HG03135 (cell line): ENCODE measurements around the gene FN1.

ENCODE experiments used
- ATAC-seq: cut with Tn5 transposase; IDR thresholded peaks from one replicate; pipeline ENCODE4 v1.9.1; 2021; ENCODE audit warnings: mild to moderate bottlenecking, moderate library complexity; ENCODE audit not compliant: unreplicated experiment

Gene FN1

DNA sequence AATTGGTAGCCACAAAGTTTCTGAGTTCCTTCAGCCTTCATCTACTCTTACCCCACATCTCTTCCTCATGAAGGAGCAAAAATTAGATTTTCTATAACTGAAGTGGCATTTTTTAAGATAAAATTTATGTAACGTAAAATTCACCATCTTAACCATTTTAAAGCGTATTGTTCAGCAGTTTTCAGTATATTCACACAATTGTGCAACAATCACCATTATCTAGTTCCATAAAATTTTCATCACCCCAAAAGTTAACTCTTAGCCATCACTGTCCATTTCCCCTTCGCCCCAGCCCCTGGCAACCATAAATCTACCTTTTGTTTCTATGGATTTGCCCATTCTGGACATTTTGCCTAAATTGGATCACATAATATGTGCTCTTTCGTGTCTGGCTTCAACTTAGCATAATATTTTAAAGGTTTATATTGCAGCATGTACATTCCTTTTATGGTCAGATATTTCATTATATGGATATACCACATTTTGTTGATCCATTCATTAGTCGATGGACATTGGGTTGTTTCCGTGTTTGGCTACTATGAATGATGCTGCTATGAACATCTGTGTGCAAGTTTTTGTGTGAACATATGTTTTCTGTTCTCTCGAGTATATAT lies 79.4 kb downstream of the FN1 start:
- ATAC-seq = no peak

DNA sequence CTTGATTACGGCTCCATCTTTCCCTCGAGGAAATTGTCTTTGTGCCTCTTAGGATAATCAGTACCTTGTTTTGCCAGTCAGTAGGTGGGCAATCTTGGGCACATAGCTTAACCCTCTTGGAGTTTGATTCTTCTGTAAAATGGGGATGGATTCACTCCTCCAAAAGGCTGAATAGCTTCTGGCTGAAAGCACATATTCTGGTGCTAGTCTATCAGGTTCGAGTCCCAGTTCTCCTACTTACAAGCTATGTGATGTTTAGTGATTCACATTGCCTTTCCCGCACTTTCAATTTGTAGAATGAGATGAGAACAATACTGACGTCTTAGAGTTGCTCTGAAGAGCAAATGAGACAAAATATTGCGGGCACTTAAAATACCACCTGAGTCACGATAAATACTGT lies 80.1 kb downstream of the FN1 start:
- no peak for ATAC-seq

DNA sequence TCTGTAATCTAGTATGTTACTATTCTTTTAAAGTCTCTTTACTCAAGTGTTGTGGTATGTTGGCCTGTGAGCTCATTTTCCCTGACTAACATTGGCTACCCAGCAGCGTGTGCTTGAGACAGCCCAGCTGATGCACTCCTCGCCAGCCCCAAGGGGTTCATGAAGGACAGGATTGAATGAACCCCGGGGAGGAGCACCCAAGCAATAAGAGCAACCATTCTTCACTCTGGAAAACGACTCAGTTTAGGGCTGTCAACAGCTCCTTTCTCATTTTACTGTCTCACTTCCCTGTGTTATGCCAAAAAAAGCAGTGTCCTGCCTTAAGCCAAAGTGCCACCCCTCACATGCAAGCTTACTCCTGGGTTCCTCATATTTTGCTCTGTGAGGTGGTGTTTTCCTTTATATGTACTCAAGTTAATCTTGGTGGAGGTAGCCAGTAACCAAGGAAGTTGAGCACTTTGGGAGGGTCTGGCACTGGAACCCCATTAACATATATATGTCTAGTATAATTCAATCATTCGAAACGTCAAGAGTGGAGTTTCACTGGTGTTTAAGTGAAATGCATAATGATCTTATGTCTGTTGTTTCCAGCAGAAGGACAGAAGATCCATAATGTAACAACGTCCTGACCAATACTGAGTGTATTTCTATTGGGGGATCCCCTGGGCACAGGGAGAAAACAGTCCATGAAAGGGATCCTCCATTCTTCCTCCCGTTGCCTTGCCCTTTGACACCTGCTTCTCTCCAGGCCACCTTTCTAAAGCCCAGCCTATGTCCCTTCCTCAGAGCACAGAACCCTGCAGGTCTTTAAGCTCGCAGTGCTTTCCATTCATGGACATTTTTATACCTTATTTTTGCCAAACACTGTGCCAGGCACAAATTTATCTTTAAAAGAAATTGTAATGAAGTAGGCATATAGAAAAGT lies 80.8 kb downstream of the FN1 start:
- ATAC-seq = no peak

DNA sequence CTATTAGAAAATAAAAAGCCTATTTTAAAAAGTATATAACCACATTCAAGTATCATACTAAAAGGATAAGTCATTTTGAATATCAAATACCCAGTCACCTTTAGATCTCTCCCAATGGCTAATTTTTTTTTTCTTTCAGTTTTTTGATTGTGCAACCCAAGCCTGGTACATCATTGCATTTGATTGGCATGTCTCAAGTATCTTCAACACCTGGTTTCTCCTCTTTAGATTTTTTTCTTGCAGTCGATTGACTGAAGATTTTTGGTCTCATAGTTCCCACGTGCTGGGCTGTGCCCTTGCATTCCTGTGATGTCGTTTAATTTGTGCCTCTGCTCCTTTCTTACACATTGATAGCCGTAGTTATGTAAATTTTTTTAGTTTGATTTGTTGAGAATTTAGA lies 83.3 kb downstream of the FN1 start:
- ATAC-seq = no peak

DNA sequence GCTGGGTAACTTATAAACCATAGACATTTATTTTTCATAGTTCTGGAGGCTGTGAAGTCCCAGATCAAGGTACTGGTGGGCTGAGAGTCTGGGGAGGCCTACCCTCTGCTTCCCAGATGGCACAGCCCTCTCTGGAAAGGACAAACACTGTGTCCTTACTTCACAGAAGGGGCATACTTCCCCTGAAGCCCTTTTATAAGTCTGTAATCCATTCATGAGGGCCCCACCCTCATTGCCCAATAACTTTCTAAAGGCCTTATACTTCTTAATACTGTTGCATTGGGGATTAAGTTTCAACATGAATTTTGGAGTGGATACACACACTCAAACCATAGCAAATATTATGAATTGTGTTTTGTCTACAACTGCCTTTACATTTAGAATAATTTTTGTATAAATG lies 88.0 kb downstream of the FN1 start:
- ATAC-seq = no peak

DNA sequence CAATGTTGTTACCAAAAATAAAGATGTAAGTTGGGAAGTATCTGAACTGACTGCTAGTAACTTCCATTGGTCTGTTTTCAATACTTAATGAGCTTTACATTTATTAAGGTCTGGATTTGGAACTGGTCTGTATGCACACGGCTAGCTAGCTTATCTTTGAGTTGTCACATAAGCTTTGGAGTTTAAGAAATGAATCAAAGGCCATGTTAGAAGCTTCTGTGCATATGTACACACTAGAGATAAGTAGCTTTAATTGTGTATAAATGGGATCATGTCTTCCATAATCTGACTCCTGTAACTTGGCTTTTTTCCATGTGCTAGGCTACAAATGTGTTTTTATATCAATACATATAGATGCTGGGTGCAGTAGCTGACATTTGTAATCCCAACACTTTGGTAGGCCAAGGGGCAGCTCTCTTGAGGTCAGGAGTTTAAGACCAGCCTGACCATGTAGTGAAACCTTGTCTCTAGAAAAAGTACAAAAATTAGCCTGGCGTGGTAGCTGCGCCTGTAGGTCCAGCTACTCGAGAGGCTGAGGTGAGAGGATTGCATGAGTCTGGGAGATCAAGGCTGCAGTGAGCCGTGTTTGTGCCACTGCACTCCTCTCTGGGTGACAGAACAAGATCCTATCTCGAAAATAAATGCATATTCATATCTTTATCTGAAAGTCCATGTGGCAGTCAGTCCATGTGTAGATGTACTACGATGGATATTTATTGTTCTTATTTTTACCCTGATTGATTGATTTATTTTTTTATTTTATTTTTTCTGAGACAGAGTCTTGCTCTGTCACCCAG lies 96.8 kb downstream of the FN1 start:
- ATAC-seq = no peak

DNA sequence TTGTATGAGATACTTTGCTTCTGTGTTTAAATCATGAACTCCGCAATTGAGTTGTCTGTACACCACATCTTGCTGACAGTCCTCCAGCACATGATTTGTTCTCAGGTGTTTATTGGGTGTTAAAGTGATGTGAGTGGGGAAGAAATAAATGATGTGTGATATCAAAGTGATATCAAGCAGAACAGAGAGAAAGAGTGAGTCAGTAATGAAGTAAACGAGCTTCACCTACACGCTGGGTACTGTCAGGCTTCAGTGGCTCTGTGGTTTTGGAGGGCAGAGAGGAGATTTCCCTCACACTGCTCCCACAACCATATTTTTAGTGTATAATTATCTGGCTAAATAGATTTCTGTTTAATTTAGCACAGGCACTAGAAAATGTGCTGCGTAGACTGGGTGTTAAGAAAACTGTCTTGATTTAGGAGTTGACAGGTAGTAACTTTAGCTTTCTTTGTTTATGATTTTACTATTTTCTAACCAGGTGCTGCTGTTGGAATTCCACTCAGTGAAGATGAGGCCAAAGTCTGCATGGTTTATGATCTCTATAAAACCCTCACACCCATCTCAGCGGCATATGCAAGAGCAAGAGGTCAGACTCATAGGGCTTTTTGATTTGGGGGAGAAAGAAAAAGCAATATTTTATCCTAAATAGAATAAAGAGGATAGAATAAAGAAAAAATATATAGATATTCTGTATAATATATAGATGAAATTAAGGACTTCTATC lies 102.8 kb downstream of the FN1 start:
- ATAC-seq = no peak

DNA sequence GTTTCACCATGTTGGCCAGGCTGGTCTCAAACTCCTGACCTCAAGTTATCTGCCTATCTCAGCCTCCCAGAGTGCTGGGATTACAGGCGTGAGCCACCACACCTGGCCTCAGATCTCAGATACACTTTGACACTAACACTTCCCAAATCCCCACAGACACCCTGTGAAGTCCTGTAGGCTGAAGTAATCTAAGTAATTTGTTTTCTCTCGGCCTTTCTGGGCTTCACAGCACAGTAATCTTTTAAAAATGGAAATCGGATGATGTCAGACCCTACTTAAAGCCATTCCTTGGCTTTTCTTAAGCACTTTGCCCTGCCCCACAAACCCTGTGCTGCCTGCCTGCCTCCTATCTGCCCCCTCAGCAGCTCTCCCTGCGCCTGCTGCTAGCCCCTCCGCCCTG lies 107.8 kb downstream of the FN1 start:
- no peak for ATAC-seq

DNA sequence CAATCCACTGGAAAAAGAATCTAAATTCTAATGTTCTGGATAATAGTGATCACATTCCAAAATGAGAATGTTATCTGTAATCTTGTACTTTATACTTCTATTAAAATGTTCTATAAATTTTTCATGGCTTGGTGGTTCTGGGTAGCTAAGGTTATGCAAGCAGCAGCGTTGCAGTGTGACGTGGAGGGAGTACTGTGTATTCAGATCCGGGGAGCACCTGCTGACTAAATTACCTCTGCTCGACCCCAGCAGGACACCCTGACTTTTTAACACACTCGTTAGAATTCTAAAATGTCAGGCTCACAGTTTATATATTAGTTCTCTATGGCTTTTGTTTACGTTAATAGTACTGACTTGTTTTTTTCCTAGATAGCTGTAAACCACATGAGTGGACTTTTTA lies 111.1 kb downstream of the FN1 start:
- no peak for ATAC-seq

DNA sequence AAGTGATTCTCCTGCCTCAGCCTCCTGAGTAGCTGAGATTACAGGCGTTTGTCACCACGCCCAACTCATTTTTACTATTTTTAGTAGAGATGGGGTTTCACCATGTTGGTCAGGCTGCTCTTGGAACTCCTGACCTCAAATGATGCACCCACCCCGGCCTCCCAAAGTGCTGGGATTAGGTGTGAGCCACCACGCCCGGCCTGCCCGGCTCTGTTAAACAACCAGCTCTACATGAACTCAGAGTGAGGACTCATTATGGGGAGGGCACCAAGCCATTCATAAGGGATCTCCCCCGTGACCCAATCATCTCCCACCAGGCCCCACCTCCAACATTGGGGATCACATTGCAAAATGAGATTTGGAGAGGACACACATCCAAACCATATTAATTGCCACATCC lies 115.2 kb downstream of the FN1 start:
- ATAC-seq = no peak

DNA sequence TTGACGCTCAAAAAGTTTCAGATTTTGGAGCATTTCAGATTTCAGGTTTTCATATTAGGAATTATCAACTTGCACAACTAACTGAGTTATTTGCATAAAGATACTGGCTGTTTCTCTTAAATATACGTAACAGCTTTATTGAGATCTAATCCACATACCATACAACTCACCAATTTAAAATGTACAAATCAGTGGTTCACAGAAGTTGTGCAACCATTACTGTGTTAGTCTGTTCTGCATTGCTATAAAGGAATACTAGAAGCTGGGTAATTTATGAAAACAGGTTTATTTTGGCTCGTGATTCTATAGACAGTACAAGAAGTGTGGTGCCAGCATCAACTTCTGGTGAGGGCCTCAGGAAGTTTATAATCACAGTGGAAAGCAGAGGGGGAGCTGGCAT lies 115.8 kb downstream of the FN1 start:
- no peak for ATAC-seq

DNA sequence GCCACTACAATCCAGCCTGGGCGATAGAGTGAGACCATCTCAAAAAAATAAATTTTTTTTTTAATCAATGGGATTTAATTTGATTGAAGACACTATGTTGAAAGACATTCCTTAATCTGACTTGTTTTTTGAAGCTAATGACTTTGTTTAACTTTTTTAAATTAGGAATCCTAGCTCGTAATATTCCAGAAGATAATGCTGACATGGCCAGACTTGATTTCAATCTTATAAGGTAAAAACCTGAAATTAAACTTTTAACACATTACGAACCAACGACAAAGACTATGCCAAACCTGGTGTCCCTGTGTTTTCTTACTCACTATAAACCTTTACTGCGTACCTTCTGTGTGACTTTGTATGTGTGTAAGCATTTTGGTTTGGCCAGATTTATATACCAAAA lies 116.4 kb downstream of the FN1 start:
- ATAC-seq = no peak

DNA sequence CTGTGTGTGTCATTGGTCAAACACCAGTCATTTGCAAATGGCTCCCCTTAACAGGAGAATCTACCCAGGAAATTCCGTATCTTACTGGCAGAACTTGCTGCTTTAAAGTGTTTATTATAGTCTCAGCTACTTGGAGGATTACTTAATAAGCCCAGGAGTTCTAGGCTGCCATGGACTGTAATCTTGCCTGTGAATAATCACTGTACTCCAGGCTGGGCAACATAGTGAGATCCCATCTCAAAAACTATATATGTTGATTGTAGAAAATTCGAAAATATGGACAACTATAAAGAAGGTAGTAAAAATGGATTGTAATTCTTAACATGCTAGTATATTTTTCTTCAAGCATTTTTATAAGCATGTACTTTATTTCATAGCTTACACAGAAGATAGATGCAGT lies 119.5 kb downstream of the FN1 start:
- ATAC-seq = no peak

DNA sequence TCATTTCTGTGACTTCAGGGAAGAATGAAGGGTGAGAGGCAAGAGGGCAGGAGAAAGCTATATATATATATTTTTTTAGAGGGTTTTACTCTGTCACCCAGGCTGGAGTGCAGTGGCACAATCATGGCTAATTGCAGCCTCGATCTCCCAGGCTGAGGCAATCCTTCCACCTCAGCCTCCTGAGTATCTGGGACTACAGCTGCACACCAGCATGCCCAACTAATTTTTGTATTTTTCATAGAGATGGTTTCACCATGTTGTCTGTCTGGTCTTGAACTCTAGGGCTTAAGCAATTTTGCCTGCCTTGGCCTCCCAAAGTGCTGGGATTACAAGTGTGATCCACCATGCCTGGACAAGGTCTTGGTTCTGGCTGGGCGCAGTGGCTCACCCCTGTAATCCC lies 120.6 kb downstream of the FN1 start:
- ATAC-seq = no peak

DNA sequence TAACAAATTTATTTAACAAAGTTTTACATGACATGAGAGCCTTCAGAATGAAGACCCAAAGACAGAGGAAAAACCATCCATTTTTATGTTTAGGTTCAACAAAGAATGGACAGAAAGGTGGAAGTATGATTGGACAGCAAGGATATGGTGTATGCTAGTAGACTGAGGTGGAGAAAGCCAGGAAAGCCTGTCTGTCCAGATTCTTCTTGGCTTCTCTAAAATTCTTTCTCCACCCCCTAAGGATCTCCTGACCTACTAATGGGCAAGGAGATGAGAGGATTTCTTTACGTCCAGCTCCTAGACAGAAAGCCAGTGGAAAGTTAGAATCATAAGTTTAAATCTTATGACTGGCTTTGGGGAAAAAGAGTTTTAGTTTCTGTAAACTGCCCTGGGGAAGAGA lies 121.0 kb downstream of the FN1 start:
- no peak for ATAC-seq

DNA sequence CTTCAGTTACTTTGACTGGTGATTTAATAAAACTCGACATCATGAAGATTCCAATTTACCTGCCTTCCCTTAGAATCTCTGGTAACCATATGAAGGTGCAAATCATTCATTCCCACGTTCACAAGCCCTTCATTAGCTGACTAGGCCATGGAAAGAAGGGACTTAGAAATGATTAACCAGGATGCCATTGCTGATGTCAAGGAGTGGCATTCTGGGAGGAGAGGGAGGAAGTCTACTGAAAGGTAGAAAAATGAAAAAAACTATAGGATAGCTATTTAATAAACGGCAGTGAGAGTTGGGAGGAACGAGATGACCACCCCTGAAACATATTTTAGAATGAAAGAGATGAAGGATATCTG lies 122.6 kb downstream of the FN1 start:
- ATAC-seq = no peak

DNA sequence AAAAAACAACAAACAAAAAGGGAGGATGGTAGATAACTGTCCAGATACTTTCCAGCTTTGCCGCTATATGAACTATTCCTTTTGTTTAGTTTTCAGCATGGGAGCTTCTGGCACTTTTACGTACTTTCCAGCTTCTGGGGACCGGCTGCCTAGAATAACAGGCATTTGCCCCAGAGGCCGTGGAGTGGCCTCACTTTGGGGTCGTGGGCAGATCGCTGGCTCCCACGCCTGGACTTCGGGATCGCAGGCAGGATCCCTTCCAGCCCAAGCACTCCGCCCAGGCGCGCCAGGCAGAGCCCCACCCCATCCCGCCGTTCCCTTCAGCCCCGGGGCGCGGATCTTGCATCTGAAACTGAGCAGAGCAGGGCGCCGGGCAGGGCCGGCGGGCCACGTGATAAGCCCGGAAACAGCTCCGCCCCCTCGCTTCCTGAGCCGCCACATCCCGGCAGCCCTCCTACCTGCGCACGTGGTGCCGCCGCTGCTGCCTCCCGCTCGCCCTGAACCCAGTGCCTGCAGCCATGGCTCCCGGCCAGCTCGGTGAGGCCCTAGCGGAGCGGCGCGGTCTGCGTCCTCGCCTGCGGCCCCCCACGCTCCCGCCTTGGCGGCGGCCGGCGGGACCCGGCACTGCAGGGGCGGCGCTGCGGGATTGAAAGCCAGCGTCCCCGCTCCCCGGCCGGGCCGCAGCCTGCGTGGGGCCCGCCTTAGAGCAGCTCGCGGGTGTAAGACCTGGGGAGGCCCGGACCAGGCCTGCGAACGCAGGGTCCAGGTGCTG lies 124.1 kb downstream of the FN1 start, which contains the start of gene ATIC:
Gene ATIC, plus strand, starts transcription at position 435 of the 772 bp plus-strand sequence. Its CDS starts 84 bp downstream, at position 519.
- ATAC-seq = peak; percentile 99

DNA sequence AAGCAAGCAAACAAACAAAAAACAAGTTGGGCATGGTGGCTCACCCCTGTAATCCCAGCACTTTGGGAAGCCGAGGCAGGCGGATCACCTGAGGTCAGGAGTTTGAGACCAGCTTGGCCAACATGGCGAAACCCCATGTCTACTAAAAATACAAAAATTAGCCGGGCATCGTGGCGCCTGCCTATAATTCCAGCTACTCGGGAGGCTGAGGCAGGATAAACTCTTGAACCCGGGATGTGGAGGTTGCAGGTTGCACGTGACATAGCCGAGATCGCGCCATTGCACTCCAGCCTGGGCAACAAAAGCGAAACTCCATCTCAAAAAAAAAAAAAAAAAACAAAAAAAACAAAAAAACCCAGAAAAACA lies 124.6 kb downstream of the FN1 start:
- ATAC-seq = peak; percentile 21
